ELF-1 (cell line): ENCODE measurements around the gene SPAG6.

Experiments used
- DNase-seq: peaks from one replicate; pipeline ENCODE4 v3.0.0-alpha.2; 2016; ENCODE audit warnings: low read depth, low spot score

SPAG6 gene

GRCh38 chr10:22459496-22459895 is 114.2 kb downstream of the SPAG6 start:
- DNase-seq: no peak

GRCh38 chr10:22460101-22460500 is 114.8 kb downstream of the SPAG6 start:
- DNase-seq: no peak

- no peak for DNase-seq
These were observed 115.5 kb downstream of the SPAG6 start for GRCh38 chr10:22460531-22461403.

- no peak for DNase-seq
These were observed 116.6 kb downstream of the SPAG6 start for GRCh38 chr10:22461891-22462290.

GRCh38 chr10:22463255-22463654 is 118.0 kb downstream of the SPAG6 start:
- no peak for DNase-seq

GRCh38 chr10:22464966-22465629 is 119.8 kb downstream of the SPAG6 start:
- DNase-seq: no peak

GRCh38 chr10:22466763-22467334 is 121.6 kb downstream of the SPAG6 start:
- DNase-seq: no peak
